ENCODE measurements around the gene GAS2. TPM values are rescaled to one million over a fixed set of nuclear protein-coding genes. Genes with fewer than 3 reads are reported as not detected.

GAS2 gene
- total RNA-seq, 2 experiments from 2014 or later = 1.3 to 2.0 TPM

- Mint-ChIP-seq H3K9me3 (ENCODE audit: low read depth) (no peaks in the 10 kb centered on the region), H3K4me1 (no peaks in the 10 kb centered on the region), H3K27ac (no peak overlapping the region), H3K36me3 (no peaks in the 10 kb centered on the region), H3K4me3 (no peak overlapping the region), H3K27me3 (peaks cover 5% of the 10 kb centered on the region)
- ATAC-seq (no peak), DNase-seq (no peak)
- CTCF ChIA-PET = no interaction called here
Measured at GRCh38 chr11:22797047-22797446, 130.6 kb downstream of the GAS2 start.

DNA sequence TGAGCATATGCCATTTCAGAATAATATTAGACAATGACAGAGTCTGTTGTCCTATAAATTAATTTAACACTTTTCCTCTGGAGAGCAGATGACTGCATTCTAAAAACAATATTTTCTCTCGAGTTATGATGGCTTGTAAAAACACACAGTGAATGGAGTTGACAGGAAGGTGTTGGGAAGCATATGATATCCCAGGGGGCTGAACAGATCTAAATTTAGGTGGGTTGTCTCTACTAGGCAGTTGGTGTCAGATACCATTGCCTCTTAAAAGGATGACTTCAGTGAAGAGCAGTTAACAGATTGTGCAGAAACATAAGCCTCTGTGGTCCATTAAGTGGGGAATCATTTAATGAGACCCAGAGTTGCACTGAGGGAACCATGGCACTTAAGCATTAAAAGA is 132.5 kb downstream of the GAS2 start:
- DNase-seq (no peak), ATAC-seq (no peak)
- Mint-ChIP-seq H3K27ac (no peak overlapping the region), H3K4me3 (no peak overlapping the region), H3K36me3 (no peaks in the 10 kb centered on the region), H3K4me1 (no peaks in the 10 kb centered on the region), H3K27me3 (peaks cover 5% of the 10 kb centered on the region), H3K9me3 (ENCODE audit: low read depth) (no peaks in the 10 kb centered on the region)
- CTCF ChIA-PET = interaction anchor here (0.9 kb wide), 1 partner anchor 11 kb away, joined by 3 read pairs; no protein-coding TSS in a partner anchor

DNA sequence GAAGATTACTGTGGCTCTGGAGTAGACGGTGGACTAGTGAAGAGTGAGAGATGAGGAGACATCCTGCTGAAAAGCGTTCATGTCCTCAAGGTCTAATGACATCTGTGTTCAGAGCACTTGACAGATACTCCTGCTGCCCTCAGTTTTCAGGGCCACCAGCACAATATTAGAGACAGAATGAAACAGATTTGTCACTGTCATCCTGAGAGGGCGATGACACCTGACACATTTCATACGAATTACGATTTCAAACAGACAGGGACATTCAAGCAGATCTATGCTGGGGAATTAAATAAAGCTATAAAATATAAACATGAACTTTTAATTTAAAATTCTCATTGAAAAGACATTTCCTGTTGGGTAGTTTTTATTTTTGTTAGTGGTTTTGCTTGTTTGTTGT is 134.1 kb downstream of the GAS2 start:
- H3K9me3 Mint-ChIP-seq (ENCODE audit: low read depth) = no peaks in the 10 kb centered on the region
- ATAC-seq (no peak), DNase-seq (no peak)
- H3K27ac Mint-ChIP-seq = no peak overlapping the region
- CTCF ChIA-PET = interaction anchor here (1.8 kb wide), 1 partner anchor 13 kb away, joined by 5 read pairs; no protein-coding TSS in a partner anchor
- peaks cover 5% of the 10 kb centered on the region for H3K27me3 Mint-ChIP-seq
- H3K4me3 Mint-ChIP-seq = no peak overlapping the region
- no peaks in the 10 kb centered on the region for H3K36me3 Mint-ChIP-seq
- no peaks in the 10 kb centered on the region for H3K4me1 Mint-ChIP-seq

GRCh38 chr11:22802861-22803260 is 136.4 kb downstream of the GAS2 start:
- H3K36me3 Mint-ChIP-seq = no peaks in the 10 kb centered on the region
- no peak for DNase-seq
- H3K4me3 Mint-ChIP-seq = no peak overlapping the region
- no peaks in the 10 kb centered on the region for H3K9me3 Mint-ChIP-seq (ENCODE audit: low read depth)
- CTCF ChIA-PET = no interaction called here
- no peaks in the 10 kb centered on the region for H3K4me1 Mint-ChIP-seq
- no peaks in the 10 kb centered on the region for H3K27me3 Mint-ChIP-seq
- no peak for ATAC-seq
- H3K27ac Mint-ChIP-seq = no peak overlapping the region

DNA sequence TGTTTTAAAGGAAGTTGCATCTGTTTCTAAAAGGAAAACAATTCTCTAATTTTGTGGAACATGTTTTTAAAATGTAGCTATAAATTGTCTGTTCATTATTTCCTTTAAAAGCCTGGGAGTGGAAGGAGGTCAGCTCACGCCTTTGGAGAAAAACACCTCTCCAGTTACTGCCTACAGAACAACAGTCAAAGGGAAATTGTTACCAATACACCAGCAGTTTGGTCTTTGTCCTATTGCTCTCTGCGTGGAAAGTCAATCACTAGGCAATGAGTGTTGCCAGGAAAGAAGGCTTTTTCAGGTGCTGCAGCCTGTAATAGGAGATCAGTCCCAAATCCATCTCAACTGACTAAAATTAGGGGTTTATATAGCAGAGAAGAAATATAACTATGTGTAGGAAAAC is 141.0 kb downstream of the GAS2 start:
- no peak for ATAC-seq
- H3K9me3 Mint-ChIP-seq (ENCODE audit: low read depth) = no peaks in the 10 kb centered on the region
- no peaks in the 10 kb centered on the region for H3K27me3 Mint-ChIP-seq
- no peak overlapping the region for H3K4me3 Mint-ChIP-seq
- DNase-seq = no peak
- peaks cover 3% of the 10 kb centered on the region for H3K36me3 Mint-ChIP-seq
- peaks cover 5% of the 10 kb centered on the region for H3K4me1 Mint-ChIP-seq
- CTCF ChIA-PET = no interaction called here
- H3K27ac Mint-ChIP-seq = no peak overlapping the region

DNA sequence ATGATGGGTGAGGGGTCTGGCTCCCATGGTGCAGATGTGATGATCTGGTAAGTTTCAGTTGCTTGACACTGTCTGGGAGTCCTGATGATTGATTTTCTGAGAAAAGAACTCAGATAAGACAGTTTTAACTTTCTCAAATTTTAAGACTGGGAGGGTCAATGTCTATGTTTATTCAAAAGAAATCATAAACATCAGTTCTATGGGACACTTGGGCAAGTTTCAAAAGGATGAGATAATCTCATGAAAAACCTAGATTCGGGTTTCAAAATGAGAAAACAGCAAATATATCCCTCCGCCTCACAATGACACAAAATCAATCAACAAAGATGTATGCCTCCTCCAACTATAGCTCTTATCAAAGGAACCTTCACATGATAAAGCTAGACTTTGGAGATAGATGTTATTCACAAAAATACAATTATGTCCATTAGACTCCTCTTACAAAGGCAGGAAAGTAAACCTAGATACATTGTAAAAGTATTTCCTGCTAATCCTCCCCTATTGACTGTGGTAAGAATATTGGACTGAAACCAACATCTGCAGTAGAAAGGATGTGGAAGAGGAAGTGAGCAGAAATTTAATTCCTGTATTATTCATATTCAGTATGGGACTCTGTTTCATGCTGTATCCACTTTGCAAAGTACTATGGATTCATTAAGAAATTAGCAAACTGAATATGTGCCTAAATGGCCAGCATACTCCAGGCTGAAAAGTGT is 141.6 kb downstream of the GAS2 start:
- Mint-ChIP-seq H3K36me3 (peaks cover 3% of the 10 kb centered on the region), H3K4me1 (peaks cover 5% of the 10 kb centered on the region), H3K9me3 (ENCODE audit: low read depth) (no peaks in the 10 kb centered on the region), H3K27me3 (no peaks in the 10 kb centered on the region), H3K4me3 (no peak overlapping the region), H3K27ac (no peak overlapping the region)
- DNase-seq = no peak
- CTCF ChIA-PET = no interaction called here
- ATAC-seq = no peak

- no peak for ATAC-seq
- Mint-ChIP-seq H3K36me3 (peaks cover 3% of the 10 kb centered on the region), H3K4me3 (no peak overlapping the region), H3K27me3 (no peaks in the 10 kb centered on the region), H3K27ac (no peak overlapping the region), H3K9me3 (ENCODE audit: low read depth) (no peaks in the 10 kb centered on the region), H3K4me1 (peaks cover 5% of the 10 kb centered on the region)
- DNase-seq = no peak
- CTCF ChIA-PET = interaction anchor here (1.7 kb wide), 1 partner anchor 13 kb away, joined by 4 read pairs; no protein-coding TSS in a partner anchor
Measured at GRCh38 chr11:22808571-22809197, 142.3 kb downstream of the GAS2 start.

- H3K4me3 Mint-ChIP-seq = no peak overlapping the region
- H3K9me3 Mint-ChIP-seq (ENCODE audit: low read depth) = no peaks in the 10 kb centered on the region
- DNase-seq (no peak), ATAC-seq (no peak)
- peaks cover 3% of the 10 kb centered on the region for H3K36me3 Mint-ChIP-seq
- no peak overlapping the region for H3K27ac Mint-ChIP-seq
- CTCF ChIA-PET = interaction anchor here (1.7 kb wide), 1 partner anchor 12 kb away, joined by 4 read pairs; no protein-coding TSS in a partner anchor
- peaks cover 5% of the 10 kb centered on the region for H3K4me1 Mint-ChIP-seq
- no peaks in the 10 kb centered on the region for H3K27me3 Mint-ChIP-seq
Measured at GRCh38 chr11:22809893-22810292, 143.5 kb downstream of the GAS2 start.

DNA sequence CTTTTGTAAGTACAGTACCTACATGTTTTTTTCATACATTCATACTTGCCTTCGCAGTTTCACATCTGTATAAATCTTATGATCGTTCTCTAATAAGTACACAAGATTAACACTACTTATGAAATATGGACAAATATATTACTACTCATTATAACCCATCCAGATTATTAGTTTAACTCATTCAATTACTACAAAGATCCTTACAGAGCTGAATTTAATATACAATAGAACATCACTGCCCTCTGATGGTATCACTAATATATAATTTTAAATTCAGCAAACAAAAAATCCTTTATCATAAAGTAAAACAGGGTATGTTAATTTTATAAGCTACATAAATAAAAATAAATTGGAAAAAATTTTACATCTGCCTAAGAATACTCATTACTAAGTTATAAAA is 155.8 kb downstream of the GAS2 start:
- ATAC-seq = no peak
- Mint-ChIP-seq H3K27me3 (no peaks in the 10 kb centered on the region), H3K4me3 (no peak overlapping the region), H3K36me3 (peaks cover 42% of the 10 kb centered on the region), H3K9me3 (ENCODE audit: low read depth) (no peaks in the 10 kb centered on the region), H3K4me1 (peaks cover under 1% of the 10 kb centered on the region), H3K27ac (no peak overlapping the region)
- CTCF ChIA-PET = interaction anchor here (1.9 kb wide), 1 partner anchor 13 kb away, joined by 4 read pairs; no protein-coding TSS in a partner anchor
- DNase-seq = no peak

- Mint-ChIP-seq H3K27ac (peak overlapping the region; percentile 85), H3K36me3 (peaks cover 15% of the 10 kb centered on the region), H3K4me1 (peaks cover 11% of the 10 kb centered on the region), H3K9me3 (ENCODE audit: low read depth) (no peaks in the 10 kb centered on the region), H3K4me3 (peak overlapping the region; percentile 85), H3K27me3 (no peaks in the 10 kb centered on the region)
- CTCF ChIA-PET = interaction anchor here (1.4 to 1.6 kb wide), 2 partner anchors 40 to 48 kb away, joined by 6 to 8 read pairs; no protein-coding TSS in a partner anchor
- ATAC-seq = no peak
- DNase-seq = no peak
Measured at GRCh38 chr11:22828373-22828772, 162.0 kb downstream of the GAS2 start.

GRCh38 chr11:22829231-22830081 is 163.0 kb downstream of the GAS2 start, which contains the start of gene SVIP:
TSS of gene SVIP (minus strand) at chr11:22829801. CDS start at chr11:22829748, 53 bp downstream.
- CTCF ChIA-PET = interaction anchor here (0.6 to 1.8 kb wide), 8 partner anchors 9 to 1125 kb away, joined by 3 to 13 read pairs (median 4); partner anchors contain the start of gene FANCF
- no peaks in the 10 kb centered on the region for H3K27me3 Mint-ChIP-seq
- peak within 1 kb of the TSS; percentile 85 for H3K27ac Mint-ChIP-seq
- peak; percentile 88 for ATAC-seq
- H3K4me3 Mint-ChIP-seq = peak within 1 kb of the TSS; percentile 85
- DNase-seq = peak; percentile 94
- peaks cover 11% of the 10 kb centered on the region for H3K4me1 Mint-ChIP-seq
- peaks cover 13% of the 10 kb centered on the region for H3K36me3 Mint-ChIP-seq
- no peaks in the 10 kb centered on the region for H3K9me3 Mint-ChIP-seq (ENCODE audit: low read depth)

DNA sequence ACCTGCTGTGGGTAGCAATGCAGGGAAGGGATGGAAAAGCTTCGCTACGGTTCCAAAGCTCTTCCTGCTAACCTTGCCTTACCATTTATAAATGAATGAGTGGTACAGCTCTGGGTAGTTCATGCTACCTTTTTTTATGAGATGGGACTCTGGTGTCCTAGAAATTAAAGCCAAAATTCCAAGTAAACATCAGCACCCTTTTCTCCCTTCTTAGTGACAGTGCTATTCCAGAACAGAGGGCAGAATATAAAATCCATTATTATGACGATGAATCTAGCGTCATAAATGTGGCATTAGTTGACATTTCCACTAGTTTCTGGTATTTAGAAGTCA is 163.6 kb downstream of the GAS2 start:
- CTCF ChIA-PET = interaction anchor here (0.7 to 1.8 kb wide), 5 partner anchors 9 to 1124 kb away, joined by 3 to 13 read pairs (median 3); partner anchors contain the start of gene FANCF
- H3K4me1 Mint-ChIP-seq = peaks cover 11% of the 10 kb centered on the region
- peak overlapping the region; percentile 85 for H3K4me3 Mint-ChIP-seq
- H3K9me3 Mint-ChIP-seq (ENCODE audit: low read depth) = no peaks in the 10 kb centered on the region
- peaks cover 8% of the 10 kb centered on the region for H3K36me3 Mint-ChIP-seq
- H3K27me3 Mint-ChIP-seq = no peaks in the 10 kb centered on the region
- H3K27ac Mint-ChIP-seq = peak overlapping the region; percentile 66
- no peak for DNase-seq
- no peak for ATAC-seq

DNA sequence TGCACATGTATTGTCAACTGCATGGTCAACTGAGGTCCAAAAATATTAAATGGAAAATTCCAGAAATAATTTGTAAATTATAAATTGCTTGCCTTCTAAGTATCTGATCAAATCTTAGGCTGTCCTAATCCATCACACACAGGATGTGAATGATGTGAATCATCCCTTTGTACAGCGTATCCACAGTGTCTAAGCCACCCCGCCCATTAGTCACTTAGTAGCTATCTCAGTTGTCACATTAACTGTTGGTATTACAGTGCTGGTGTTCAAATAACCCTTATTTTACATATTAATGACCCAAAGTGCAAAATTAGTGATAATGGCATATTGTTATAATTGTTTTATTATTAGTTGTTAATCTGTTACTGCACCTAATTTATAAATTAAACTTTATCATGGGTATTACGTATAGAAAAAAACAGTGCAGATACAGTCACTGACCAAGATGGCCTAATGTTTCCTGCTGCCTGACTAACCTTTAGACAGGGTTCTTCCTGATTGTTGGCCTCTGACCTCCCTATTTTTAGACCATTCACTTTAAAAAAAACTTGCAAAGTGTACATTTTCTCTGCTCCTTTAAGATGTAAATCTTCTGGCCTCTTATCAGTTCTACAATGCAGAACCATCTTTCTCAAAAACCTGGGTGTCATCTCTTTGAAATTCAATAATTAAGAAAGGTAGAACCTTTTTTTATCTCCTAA is 166.1 kb downstream of the GAS2 start:
- peaks cover 9% of the 10 kb centered on the region for H3K4me1 Mint-ChIP-seq
- no peaks in the 10 kb centered on the region for H3K27me3 Mint-ChIP-seq
- H3K9me3 Mint-ChIP-seq (ENCODE audit: low read depth) = no peaks in the 10 kb centered on the region
- DNase-seq = no peak
- H3K4me3 Mint-ChIP-seq = no peak overlapping the region
- no peak overlapping the region for H3K27ac Mint-ChIP-seq
- CTCF ChIA-PET = no interaction called here
- ATAC-seq = no peak
- no peaks in the 10 kb centered on the region for H3K36me3 Mint-ChIP-seq
